Hepatocyte (in vitro differentiated cells): ENCODE results near the gene EXOSC9.

Experiments used
- CTCF ChIP-seq: fragments of 200-600 bp; sonication (generic); IDR thresholded peaks from 2 replicates; pipeline ENCODE4 v1.5.1; 2016; ENCODE audit warnings: antibody characterized with exemption, mild to moderate bottlenecking; ENCODE audit not compliant: poor library complexity
- EZH2 ChIP-seq: fragments of 200-600 bp; sonication (generic); IDR thresholded peaks from 2 replicates; pipeline ENCODE4 v1.6.1; 2016; ENCODE audit warnings: antibody characterized with exemption, mild to moderate bottlenecking, borderline replicate concordance
- EZH2phosphoT487 ChIP-seq: fragments of 200-600 bp; sonication (generic); IDR thresholded peaks from one replicate; pipeline ENCODE4 v1.6.1; 2018; ENCODE audit warnings: antibody characterized with exemption, mild to moderate bottlenecking, low read depth, moderate library complexity; ENCODE audit not compliant: unreplicated experiment, severe bottlenecking

- TF ChIP-seq EZH2phosphoT487 (no peak), CTCF (no peak), EZH2 (no peak)
Measured at GRCh38 chr4:121823505-121824170, 22.5 kb downstream of the EXOSC9 start, which contains the start of gene CCNA2.
